HCT116 (cell line): ENCODE results near the gene ADGRB3.

Experiments
- RAD21 ChIP-seq: IDR thresholded peaks from 2 replicates; pipeline ENCODE4 v1.6.1; 2012; ENCODE audit warnings: low read depth, mild to moderate bottlenecking
- REST ChIP-seq: IDR thresholded peaks from 2 replicates; pipeline ENCODE4 v1.6.1; 2012; ENCODE audit warnings: low read depth

GRCh38 chr6:69378326-69378725 is 743.2 kb downstream of the ADGRB3 start:
- TF ChIP-seq REST (no peak), RAD21 (no peak)
